ENCODE data around the gene RXFP3. TPM values are rescaled to one million over a fixed set of nuclear protein-coding genes. Genes with fewer than 3 reads are reported as not detected.

RXFP3 gene
- total RNA-seq, 1 experiment from 2014 or later = not detected

DNA sequence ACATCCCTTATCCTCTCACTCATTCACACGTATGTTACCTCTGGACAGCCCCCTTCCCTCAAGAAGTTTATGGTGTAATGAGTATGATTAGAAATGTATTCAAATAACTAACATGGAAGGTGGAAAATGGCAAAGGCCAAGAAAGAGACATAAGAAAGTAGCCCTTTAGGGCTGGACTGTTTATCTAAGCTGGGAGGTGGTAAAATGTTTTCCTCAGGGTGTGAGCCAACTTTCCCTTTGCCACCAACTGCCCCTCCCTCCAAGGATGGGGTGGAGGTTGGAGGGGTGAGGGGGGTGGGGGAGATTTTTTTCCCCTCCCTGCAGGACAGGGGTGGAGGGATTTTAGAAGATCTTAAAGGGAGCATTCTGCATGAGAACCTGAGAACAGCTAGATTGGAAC, 40.1 kb downstream of the RXFP3 start:
- DNase-seq (ENCODE audit: extremely low read depth, low read depth) = no peak

DNA sequence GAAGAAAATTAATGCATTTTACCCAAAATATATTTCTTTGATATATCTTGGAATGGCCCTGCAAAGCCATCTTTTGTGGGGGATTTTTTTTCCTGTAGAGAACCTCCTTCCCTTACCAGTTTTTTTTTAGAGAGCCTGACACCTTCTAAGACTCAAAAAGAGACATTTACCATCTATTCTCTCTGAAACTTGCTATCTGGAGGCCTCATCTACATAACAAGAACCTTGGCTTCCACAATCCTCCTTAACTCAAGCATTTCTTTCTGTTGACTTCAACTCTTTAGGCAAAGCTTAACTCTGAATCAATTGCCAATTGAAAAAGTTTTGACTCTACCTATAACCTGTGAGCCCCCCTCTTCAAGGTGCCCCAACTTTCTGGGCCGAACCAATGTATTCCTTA, 42.1 kb downstream of the RXFP3 start:
- no peak for DNase-seq (ENCODE audit: extremely low read depth, low read depth)

DNA sequence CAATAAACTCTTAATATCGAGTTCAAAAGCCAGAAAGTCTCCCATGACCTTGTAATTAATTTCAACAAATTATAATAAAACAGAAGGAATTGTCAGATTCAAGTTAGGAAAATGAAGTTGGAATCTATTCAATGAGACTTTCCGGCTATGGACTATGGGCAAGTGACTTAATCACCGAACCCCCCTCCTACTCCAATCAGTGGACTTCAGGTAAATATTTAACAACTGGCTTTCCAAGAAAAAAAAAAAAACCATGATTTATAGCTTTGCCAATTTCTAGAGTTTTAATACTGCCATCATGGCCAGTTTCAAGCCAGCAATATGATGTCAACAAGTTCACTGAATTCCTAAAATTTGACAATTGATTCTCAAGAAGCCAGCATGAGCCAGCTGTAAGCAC, 43.8 kb downstream of the RXFP3 start:
- no peak for DNase-seq (ENCODE audit: extremely low read depth, low read depth)

DNA sequence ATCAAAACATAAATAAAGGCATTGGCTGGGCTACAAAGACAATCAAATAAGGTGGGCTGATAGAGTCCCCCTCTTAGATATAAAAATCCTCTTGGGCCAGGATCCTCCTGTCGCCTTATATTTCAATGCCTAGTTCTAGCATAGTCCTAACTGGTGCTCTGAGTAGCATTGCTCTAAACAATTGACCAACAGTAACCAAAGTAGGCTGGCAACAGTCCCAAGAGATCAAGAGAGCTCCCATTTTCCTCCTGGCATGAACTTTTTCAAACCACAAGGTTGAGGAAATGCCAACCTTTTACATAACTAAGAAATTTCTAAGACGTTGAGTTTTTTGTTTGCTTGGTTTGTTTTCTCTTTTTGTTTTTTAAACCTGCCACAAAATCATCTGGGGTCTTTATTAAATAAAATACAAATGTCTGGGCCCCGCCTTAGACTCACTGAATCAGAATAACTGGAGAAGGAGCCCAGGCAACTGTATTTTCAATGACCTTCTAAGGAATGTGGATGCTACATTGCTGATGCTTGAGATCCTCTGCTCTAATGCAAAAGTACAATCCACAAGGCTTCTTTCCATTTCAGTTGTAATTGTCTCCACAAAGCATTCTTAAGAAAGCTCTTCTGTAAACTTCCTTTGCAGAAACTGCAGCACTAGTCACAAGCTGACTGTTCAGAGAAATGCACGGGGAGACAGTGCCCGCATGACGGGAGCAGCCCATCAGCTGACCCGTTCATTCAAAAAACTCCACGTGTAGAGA, 45.4 kb downstream of the RXFP3 start:
- DNase-seq (ENCODE audit: extremely low read depth, low read depth) = no peak

DNA sequence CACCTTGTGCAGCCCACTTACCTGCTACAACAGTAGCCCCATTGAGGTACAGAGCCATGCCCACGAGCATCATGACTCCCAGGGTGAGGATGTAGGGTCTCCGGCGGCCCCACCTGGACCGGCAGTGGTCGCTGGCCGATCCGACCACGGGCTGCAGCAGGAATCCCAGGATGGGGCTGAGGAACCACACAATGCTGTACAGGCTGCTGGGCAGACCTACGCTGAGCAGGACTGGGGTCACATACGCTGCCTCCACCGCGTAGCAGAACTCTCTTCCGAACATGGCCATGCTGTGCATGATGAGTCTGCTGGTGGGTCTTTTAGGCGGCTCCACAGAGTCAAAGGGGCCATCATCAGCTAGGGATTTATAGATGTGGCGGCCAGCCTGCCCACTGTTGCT, 48.0 kb downstream of the RXFP3 start:
- no peak for DNase-seq (ENCODE audit: extremely low read depth, low read depth)

DNA sequence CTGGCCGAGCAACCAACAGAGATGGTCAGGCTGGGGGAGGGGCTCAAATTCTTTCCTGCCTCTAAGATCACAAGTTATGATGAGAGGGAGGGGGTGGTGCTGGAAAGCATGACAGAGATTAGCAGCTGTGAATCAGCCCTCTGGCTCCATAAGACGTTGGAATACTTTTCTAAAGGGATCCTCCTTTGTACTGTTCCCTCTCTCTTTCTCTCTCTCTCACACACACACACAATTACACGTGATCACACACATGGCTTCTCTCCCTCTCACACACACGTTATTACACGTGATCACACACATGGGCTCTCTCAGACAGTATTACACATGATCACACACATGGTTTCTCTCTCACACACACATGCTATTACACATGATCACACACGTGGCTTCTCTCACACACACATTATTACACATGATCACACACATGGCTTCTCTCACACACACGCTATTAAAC, 48.5 kb downstream of the RXFP3 start, which contains the start of gene SLC45A2:
Gene SLC45A2 (minus strand): TSS at position 23 of the 454 bp plus-strand sequence. CDS start 110 bp downstream, outside the sequence.
- DNase-seq (ENCODE audit: extremely low read depth, low read depth) = no peak

DNA sequence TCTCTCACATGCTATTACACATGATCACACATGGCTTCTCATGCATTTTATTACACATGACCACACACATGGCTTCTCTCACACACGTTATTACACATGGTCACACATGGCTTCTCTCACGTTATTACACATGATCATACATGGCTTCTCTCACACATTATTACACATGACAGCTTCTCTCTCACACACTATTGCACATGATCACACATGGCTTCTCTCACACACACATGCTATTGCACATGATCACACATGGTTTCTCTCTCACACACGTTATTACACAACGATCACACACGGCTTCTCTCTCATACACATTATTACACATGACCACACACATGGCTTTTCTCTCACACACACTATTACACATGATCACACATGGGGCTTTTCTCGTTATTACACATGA, 49.3 kb downstream of the RXFP3 start:
- no peak for DNase-seq (ENCODE audit: extremely low read depth, low read depth)

Small RNA genes lying within 50 kb of the gene (small RNA-seq; reads per million reads assigned to genes)
- gene RNU6-923P = 0 reads per million in 2 experiments

Other genes with a start within 250 kb of the RXFP3 start
- 0.92 and 1.6 TPM in 2 replicates for gene ADAMTS12, start 44.4 kb upstream of the RXFP3 start, total RNA-seq (2014; rRNA removed; shearing (Covaris generic))
- not detected in 2 replicates for gene SLC45A2, start 48.3 kb downstream of the RXFP3 start, total RNA-seq (2014; rRNA removed; shearing (Covaris generic))
- gene AMACR, start 71.7 kb downstream of the RXFP3 start, total RNA-seq (2014; rRNA removed; shearing (Covaris generic)) = 8.3 and 10.4 TPM in 2 replicates
- gene C1QTNF3, start 106.8 kb downstream of the RXFP3 start, total RNA-seq (2014; rRNA removed; shearing (Covaris generic)) = 0.49 and 0.69 TPM in 2 replicates